HL-60 (cell line): ENCODE data around the gene S100A7.

Source experiments
- SPI1 ChIP-seq: IDR thresholded peaks from 2 replicates; pipeline ENCODE4 v1.6.1; 2012; ENCODE audit warnings: low read depth, mild to moderate bottlenecking, borderline replicate concordance
- TF ChIP-seq, protein P1 (sequence below): IDR thresholded peaks from one replicate; pipeline ENCODE4 v1.5.1; 2011; ENCODE audit warnings: low read length, control low read depth, inconsistent platforms; ENCODE audit not compliant: insufficient read depth

DNA sequence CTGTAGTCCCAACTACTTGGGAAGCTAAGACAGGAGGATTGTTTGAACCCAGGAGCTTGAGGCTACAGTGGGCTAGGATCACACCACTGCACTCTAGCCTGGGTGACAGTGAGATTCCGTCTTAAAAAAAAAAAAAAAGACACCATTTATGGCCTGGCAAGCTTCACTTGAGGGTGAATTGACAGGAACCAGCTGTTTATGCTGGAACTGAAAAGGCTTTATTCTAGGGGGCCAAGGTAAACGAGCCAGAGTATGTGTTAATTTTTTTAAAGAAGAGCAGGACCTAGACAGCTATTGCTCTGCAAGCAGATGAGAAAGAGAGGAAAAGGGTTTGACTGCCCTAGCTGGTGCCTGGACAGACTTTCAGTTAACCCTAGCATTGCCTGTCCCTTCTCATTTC is 38.3 kb upstream of the S100A7 start:
- TF ChIP-seq SPI1 = no peak
- TF ChIP-seq, protein P1, sequence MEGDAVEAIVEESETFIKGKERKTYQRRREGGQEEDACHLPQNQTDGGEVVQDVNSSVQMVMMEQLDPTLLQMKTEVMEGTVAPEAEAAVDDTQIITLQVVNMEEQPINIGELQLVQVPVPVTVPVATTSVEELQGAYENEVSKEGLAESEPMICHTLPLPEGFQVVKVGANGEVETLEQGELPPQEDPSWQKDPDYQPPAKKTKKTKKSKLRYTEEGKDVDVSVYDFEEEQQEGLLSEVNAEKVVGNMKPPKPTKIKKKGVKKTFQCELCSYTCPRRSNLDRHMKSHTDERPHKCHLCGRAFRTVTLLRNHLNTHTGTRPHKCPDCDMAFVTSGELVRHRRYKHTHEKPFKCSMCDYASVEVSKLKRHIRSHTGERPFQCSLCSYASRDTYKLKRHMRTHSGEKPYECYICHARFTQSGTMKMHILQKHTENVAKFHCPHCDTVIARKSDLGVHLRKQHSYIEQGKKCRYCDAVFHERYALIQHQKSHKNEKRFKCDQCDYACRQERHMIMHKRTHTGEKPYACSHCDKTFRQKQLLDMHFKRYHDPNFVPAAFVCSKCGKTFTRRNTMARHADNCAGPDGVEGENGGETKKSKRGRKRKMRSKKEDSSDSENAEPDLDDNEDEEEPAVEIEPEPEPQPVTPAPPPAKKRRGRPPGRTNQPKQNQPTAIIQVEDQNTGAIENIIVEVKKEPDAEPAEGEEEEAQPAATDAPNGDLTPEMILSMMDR = no peak
